Caco-2 (cell line): ENCODE results near the gene TUSC1. TPM values are rescaled to one million over a fixed set of nuclear protein-coding genes. Genes with fewer than 3 reads are reported as not detected.
A peak's percentile ranks its signal among the peaks of the same experiment; 100 is the strongest.

Experiments
- BruUV-seq: library from RNA; stranded (reverse); fragments of 400-500 nt; replicated peaks from 2 replicates; lab custom pipeline; 2021; lab: Mats Ljungman, UMichigan
- CTCF ChIA-PET: fragments of 300-600 bp; sonication (Branson Sonifier 250); formaldehyde crosslinking; loops from one replicate; lab custom pipeline; 2022; ENCODE audit warnings: antibody characterized with exemption; lab: Charles Lee
- POLR2A ChIA-PET: fragments of 300-600 bp; sonication (Branson Sonifier 250); formaldehyde crosslinking; loops from one replicate; lab custom pipeline; 2022; ENCODE audit warnings: antibody characterized with exemption; lab: Charles Lee
- DNase-seq, 2 experiments: peaks; one replicate each; pipeline versions ENCODE4 v3.0.0 to v3.0.0-alpha.2; 2020 to 2022
- H3K27me3 ChIP-seq: replicated peaks from 2 replicates; pipeline ENCODE4 v1.6.0; 2011; ENCODE audit warnings: low read length; ENCODE audit not compliant: control insufficient read depth, insufficient read depth
- H3K36me3 ChIP-seq: 2 replicates; pipeline ENCODE4 v1.5.1; 2011; ENCODE audit warnings: low read length; ENCODE audit not compliant: control insufficient read depth, insufficient read depth
- H3K4me1 ChIP-seq: fragments of 250-450 bp; sonication (Bioruptor Pico); 2 replicates; pipeline ENCODE4 v1.5.1; 2020; ENCODE audit warnings: mild to moderate bottlenecking
- H3K4me3 ChIP-seq: 2 replicates; pipeline ENCODE4 v1.5.1; 2011; ENCODE audit warnings: low read depth, mild to moderate bottlenecking, control low read depth, low read length
- H3K9me3 ChIP-seq: fragments of 250-450 bp; sonication (Bioruptor Pico); 2 replicates; pipeline ENCODE4 v1.5.1; 2020; ENCODE audit warnings: mild to moderate bottlenecking, moderate library complexity
- H3K27ac Mint-ChIP-seq: one replicate; pipeline ENCODE4 v1.8.0; 2022; ENCODE audit warnings: mixed read lengths; ENCODE audit not compliant: unreplicated experiment
- H3K27me3 Mint-ChIP-seq: one replicate; pipeline ENCODE4 v1.8.0; 2022; ENCODE audit warnings: mixed read lengths; ENCODE audit not compliant: insufficient read depth, unreplicated experiment
- H3K36me3 Mint-ChIP-seq: one replicate; pipeline ENCODE4 v1.8.0; 2022; ENCODE audit warnings: mild to moderate bottlenecking, mixed read lengths; ENCODE audit not compliant: insufficient read depth, unreplicated experiment
- H3K4me1 Mint-ChIP-seq: one replicate; pipeline ENCODE4 v1.8.0; 2022; ENCODE audit warnings: low read depth, mixed read lengths; ENCODE audit not compliant: unreplicated experiment
- H3K4me3 Mint-ChIP-seq: one replicate; pipeline ENCODE4 v1.8.0; 2022; ENCODE audit warnings: mild to moderate bottlenecking, moderate library complexity, mixed read lengths; ENCODE audit not compliant: unreplicated experiment
- H3K9me3 Mint-ChIP-seq: one replicate; pipeline ENCODE4 v1.8.0; 2022; ENCODE audit warnings: mixed read lengths; ENCODE audit not compliant: unreplicated experiment
- intact Hi-C: fragments of 100-400 bp; cut with micrococcal nuclease; formaldehyde crosslinking; loops from one replicate; pipeline ENCODE4 v1.10.0; 2022; ENCODE audit not compliant: unreplicated experiment
- total RNA-seq: library from RNA; stranded (reverse); gene quantifications from 2 replicates; pipeline ENCODE4 v1.2.3, GENCODE V29; 2022
- TF ChIP-seq, protein P1 (sequence below), 2 experiments: fragments of 200-600 bp in 1 of 2; IDR thresholded peaks; 1 replicate in 1 of 2; 2 replicates in 1 of 2; pipeline versions ENCODE4 v1.5.1 to v1.8.0; 2011 to 2022; ENCODE audit warnings: antibody characterized with exemption in 1 of 2, control low read depth in 1 of 2, inconsistent platforms in 1 of 2, low read depth in 1 of 2, low read length in 1 of 2, mild to moderate bottlenecking in 1 of 2, moderate library complexity in 1 of 2; ENCODE audit not compliant: insufficient read depth in 1 of 2, severe bottlenecking in 1 of 2, unreplicated experiment in 1 of 2

The TUSC1 gene
- total RNA-seq, 1 experiment from 2014 or later: 2.4 TPM

DNA sequence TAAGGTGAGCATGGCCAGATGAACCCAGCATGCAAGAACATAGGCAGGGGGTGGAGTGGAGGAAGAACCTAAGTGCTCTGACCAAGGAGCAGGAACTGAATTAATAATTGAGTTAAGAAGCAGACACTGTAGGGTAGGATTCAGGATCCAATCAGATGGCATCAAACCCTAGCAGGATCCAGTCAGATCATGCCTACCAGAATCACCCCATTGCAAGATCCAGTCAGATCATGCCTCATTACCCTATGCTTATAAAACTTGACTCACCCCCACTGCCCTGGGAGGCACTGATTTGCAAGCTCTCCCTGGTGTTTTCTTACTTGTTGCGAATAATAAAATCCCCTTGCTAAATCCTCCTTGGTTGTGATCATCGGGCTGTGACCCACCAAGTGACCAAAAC, 19.7 kb downstream of the TUSC1 start:
- BruUV-seq: no TSS peak
- Histone ChIP-seq H3K9me3 (no peaks in the 10 kb centered on the region), H3K36me3 (no peaks in the 10 kb centered on the region), H3K27me3 (no peaks in the 10 kb centered on the region), H3K4me3 (no peak overlapping the region), H3K4me1 (0 out of 2 replicates have a peak, but pooled peaks cover 4% of the 10 kb centered on the region)
- H3K4me3 Mint-ChIP-seq: no peak overlapping the region
- intact Hi-C loops: no loop called here
- H3K27me3 Mint-ChIP-seq: no peaks in the 10 kb centered on the region
- H3K9me3 Mint-ChIP-seq: no peaks in the 10 kb centered on the region
- H3K27ac Mint-ChIP-seq: no peak overlapping the region
- ChIA-PET POLR2A (no interaction called here), CTCF (no interaction called here)
- H3K36me3 Mint-ChIP-seq: no peaks in the 10 kb centered on the region
- no peak for DNase-seq
- TF ChIP-seq, protein P1, sequence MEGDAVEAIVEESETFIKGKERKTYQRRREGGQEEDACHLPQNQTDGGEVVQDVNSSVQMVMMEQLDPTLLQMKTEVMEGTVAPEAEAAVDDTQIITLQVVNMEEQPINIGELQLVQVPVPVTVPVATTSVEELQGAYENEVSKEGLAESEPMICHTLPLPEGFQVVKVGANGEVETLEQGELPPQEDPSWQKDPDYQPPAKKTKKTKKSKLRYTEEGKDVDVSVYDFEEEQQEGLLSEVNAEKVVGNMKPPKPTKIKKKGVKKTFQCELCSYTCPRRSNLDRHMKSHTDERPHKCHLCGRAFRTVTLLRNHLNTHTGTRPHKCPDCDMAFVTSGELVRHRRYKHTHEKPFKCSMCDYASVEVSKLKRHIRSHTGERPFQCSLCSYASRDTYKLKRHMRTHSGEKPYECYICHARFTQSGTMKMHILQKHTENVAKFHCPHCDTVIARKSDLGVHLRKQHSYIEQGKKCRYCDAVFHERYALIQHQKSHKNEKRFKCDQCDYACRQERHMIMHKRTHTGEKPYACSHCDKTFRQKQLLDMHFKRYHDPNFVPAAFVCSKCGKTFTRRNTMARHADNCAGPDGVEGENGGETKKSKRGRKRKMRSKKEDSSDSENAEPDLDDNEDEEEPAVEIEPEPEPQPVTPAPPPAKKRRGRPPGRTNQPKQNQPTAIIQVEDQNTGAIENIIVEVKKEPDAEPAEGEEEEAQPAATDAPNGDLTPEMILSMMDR (IDR thresholded peaks at IDR 0.05; ENCODE audit: insufficient read depth in 1 of 2, low read depth in 1 of 2, low read length in 1 of 2, severe bottlenecking in 1 of 2, unreplicated experiment in 1 of 2): no peak
- H3K4me1 Mint-ChIP-seq: peaks cover 8% of the 10 kb centered on the region

- DNase-seq: peak in 1 of 2 experiments; percentile 12
- CTCF ChIA-PET: no interaction called here
- H3K27ac Mint-ChIP-seq: no peak overlapping the region
Measured at GRCh38 chr9:25654417-25654816, 23.8 kb downstream of the TUSC1 start.

GRCh38 chr9:25648116-25648515, 30.1 kb downstream of the TUSC1 start:
- no peaks in the 10 kb centered on the region for H3K4me1 ChIP-seq
- H3K4me3 ChIP-seq: no peak overlapping the region
- no peaks in the 10 kb centered on the region for H3K36me3 Mint-ChIP-seq
- H3K9me3 ChIP-seq: no peaks in the 10 kb centered on the region
- CTCF ChIA-PET: no interaction called here
- POLR2A ChIA-PET: no interaction called here
- no peaks in the 10 kb centered on the region for H3K9me3 Mint-ChIP-seq
- BruUV-seq: no TSS peak
- no peaks in the 10 kb centered on the region for H3K27me3 Mint-ChIP-seq
- no peaks in the 10 kb centered on the region for H3K36me3 ChIP-seq
- no peak for DNase-seq
- no peak overlapping the region for H3K4me3 Mint-ChIP-seq
- H3K27ac Mint-ChIP-seq: no peak overlapping the region
- TF ChIP-seq, protein P1 (IDR thresholded peaks at IDR 0.05; ENCODE audit: insufficient read depth in 1 of 2, low read depth in 1 of 2, low read length in 1 of 2, severe bottlenecking in 1 of 2, unreplicated experiment in 1 of 2): no peak
- H3K4me1 Mint-ChIP-seq: no peaks in the 10 kb centered on the region
- no peaks in the 10 kb centered on the region for H3K27me3 ChIP-seq
- intact Hi-C loops: no loop called here

More at GRCh38 chr9:25654417-25654816, 23.8 kb downstream of the TUSC1 start:
- Mint-ChIP-seq H3K4me1 (peaks cover 8% of the 10 kb centered on the region), H3K36me3 (no peaks in the 10 kb centered on the region), H3K27me3 (no peaks in the 10 kb centered on the region), H3K9me3 (no peaks in the 10 kb centered on the region), H3K4me3 (no peak overlapping the region)
- Histone ChIP-seq H3K27me3 (no peaks in the 10 kb centered on the region), H3K36me3 (no peaks in the 10 kb centered on the region), H3K4me1 (0 out of 2 replicates have a peak, but pooled peaks cover 4% of the 10 kb centered on the region), H3K9me3 (no peaks in the 10 kb centered on the region), H3K4me3 (no peak overlapping the region)
- TF ChIP-seq, protein P1 (IDR thresholded peaks at IDR 0.05; ENCODE audit: insufficient read depth in 1 of 2, low read depth in 1 of 2, low read length in 1 of 2, severe bottlenecking in 1 of 2, unreplicated experiment in 1 of 2): no peak
- BruUV-seq: no TSS peak
- intact Hi-C loops: loop anchor here (1.0 to 2.0 kb wide), 2 partner anchors 14 to 92 kb away; no protein-coding TSS in a partner anchor
- POLR2A ChIA-PET: interaction anchor here (0.7 kb wide), 1 partner anchor 62 kb away, joined by 3 read pairs; no protein-coding TSS in a partner anchor
